Uterus (tissue), 4 donors: ENCODE results near the gene WDR49. TPM values are rescaled to one million over a fixed set of nuclear protein-coding genes. Genes with fewer than 3 reads are reported as not detected.

ENCODE experiments used
- DNase-seq, 2 donors: peaks; one replicate each; pipeline ENCODE4 v3.0.0-alpha.2; 2019 to 2020
- H3K27ac ChIP-seq, 2 donors: fragments of 200-600 bp; sonication (generic); 1 replicate in 1 of 2; 2 replicates in 1 of 2; pipeline ENCODE4 v1.5.1; 2016 to 2018
- H3K27me3 ChIP-seq, 2 donors: fragments of 200-600 bp; sonication (generic); one replicate each; pipeline ENCODE4 v1.5.1; 2018 to 2019; ENCODE audit warnings: control low read depth in 1 of 2
- H3K36me3 ChIP-seq, 2 donors: fragments of 200-600 bp; sonication (generic); one replicate each; pipeline ENCODE4 v1.5.1; 2019; ENCODE audit warnings: control low read depth in 1 of 2
- H3K4me1 ChIP-seq, 2 donors: fragments of 200-600 bp; sonication (generic); one replicate each; pipeline ENCODE4 v1.5.1; 2018 to 2019; ENCODE audit warnings: control low read depth in 1 of 2
- H3K4me3 ChIP-seq, 2 donors: fragments of 200-600 bp; sonication (generic); 1 replicate in 1 of 2; 2 replicates in 1 of 2; pipeline ENCODE4 v1.5.1; 2018 to 2019; ENCODE audit warnings: mild to moderate bottlenecking in 1 of 2
- H3K9me3 ChIP-seq, 2 donors: fragments of 200-600 bp; sonication (generic); one replicate each; pipeline ENCODE4 v1.5.1; 2019; ENCODE audit warnings: control low read depth in 1 of 2
- POLR2A ChIP-seq, 2 donors: fragments of 450-650 bp; IDR thresholded peaks; one replicate each; pipeline ENCODE4 v1.6.1; 2016; ENCODE audit warnings: antibody characterized with exemption in 2 of 2, mild to moderate bottlenecking in 1 of 2, moderate library complexity in 1 of 2
- intact Hi-C: fragments of 100-400 bp; cut with DNase I; formaldehyde crosslinking; loops from one replicate; pipeline ENCODE4 v1.15.1; 2023; ENCODE audit warnings: low total_unique reads
- total RNA-seq, 4 donors: library from RNA; depleted of rRNA in 3 of 4; stranded (reverse); fragments of >200 nt in 3 of 4; gene quantifications; one replicate each; pipeline versions ENCODE4 v1.1.0 to v1.2.4, GENCODE V29; 2014 to 2023
- TF ChIP-seq, protein P1 (sequence below), 4 experiments: fragments of 200-600 bp in 2 of 4; fragments of 450-650 bp in 2 of 4; sonication (generic) in 2 of 4; IDR thresholded peaks; one replicate each; pipeline ENCODE4 v1.5.1; 2016 to 2019; ENCODE audit warnings: antibody characterized with exemption in 4 of 4, mild to moderate bottlenecking in 2 of 4, moderate library complexity in 1 of 4
- donor health status: DM: yes; HTN: yes; CAD: no.

WDR49 gene
- total RNA-seq, 4 donors from 2014 or later: 1.7 to 23.1 (median 6.5) TPM

DNA sequence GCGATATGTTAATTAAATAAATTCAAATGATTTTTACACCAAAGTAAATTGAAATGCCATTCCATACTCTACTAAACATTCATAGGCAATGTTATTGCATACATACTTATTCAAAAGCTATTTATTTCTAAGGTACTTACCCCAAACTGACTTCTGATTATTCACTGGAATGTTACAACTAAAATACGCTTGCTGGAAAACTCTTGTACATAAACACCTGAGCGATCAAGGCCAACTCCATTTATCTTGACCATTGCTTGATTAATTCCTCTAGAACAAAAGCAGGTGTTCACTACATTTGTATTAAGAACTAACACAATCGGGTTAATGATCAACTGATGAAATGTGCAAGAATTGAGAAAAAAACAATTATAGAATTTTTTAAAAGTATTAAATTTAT lies 179.9 kb downstream of the WDR49 start, which contains the start of gene SERPINI2:
SERPINI2 (minus strand) TSS at position 180 of the 400 bp plus-strand sequence. CDS start 2,208 bp downstream, outside the sequence.
- Histone ChIP-seq H3K4me1 (no peaks in the 10 kb centered on the region), H3K4me3 (no peak within 1 kb of the TSS), H3K27me3 (no peaks in the 10 kb centered on the region), H3K9me3 (no peaks in the 10 kb centered on the region), H3K36me3 (no peaks in the 10 kb centered on the region), H3K27ac (no peak within 1 kb of the TSS)
- intact Hi-C loops: no loop called here
- TF ChIP-seq POLR2A (IDR thresholded peaks at IDR 0.05): no peak
- TF ChIP-seq, protein P1, sequence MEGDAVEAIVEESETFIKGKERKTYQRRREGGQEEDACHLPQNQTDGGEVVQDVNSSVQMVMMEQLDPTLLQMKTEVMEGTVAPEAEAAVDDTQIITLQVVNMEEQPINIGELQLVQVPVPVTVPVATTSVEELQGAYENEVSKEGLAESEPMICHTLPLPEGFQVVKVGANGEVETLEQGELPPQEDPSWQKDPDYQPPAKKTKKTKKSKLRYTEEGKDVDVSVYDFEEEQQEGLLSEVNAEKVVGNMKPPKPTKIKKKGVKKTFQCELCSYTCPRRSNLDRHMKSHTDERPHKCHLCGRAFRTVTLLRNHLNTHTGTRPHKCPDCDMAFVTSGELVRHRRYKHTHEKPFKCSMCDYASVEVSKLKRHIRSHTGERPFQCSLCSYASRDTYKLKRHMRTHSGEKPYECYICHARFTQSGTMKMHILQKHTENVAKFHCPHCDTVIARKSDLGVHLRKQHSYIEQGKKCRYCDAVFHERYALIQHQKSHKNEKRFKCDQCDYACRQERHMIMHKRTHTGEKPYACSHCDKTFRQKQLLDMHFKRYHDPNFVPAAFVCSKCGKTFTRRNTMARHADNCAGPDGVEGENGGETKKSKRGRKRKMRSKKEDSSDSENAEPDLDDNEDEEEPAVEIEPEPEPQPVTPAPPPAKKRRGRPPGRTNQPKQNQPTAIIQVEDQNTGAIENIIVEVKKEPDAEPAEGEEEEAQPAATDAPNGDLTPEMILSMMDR (IDR thresholded peaks at IDR 0.05): no peak
- DNase-seq: no peak

DNA sequence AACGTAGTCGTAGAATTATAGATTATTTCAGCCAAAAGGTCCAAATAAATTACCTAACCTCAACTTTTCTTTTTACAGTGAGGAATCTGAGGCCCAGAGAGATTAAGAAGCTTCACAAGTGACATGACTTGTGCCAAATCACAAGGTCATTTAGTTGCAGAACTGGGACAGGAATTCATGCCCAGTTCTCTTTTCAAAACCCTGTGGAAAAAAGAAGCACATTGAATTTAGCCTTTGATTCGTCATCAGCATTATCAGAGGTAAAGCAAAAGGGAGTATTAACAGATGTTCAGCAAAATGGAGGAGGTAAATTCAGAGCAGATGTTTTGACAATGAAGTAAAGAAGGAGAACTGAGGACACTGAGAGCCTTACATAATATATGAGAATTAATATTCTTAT lies 184.4 kb downstream of the WDR49 start:
- intact Hi-C loops: no loop called here
- DNase-seq: no peak

DNA sequence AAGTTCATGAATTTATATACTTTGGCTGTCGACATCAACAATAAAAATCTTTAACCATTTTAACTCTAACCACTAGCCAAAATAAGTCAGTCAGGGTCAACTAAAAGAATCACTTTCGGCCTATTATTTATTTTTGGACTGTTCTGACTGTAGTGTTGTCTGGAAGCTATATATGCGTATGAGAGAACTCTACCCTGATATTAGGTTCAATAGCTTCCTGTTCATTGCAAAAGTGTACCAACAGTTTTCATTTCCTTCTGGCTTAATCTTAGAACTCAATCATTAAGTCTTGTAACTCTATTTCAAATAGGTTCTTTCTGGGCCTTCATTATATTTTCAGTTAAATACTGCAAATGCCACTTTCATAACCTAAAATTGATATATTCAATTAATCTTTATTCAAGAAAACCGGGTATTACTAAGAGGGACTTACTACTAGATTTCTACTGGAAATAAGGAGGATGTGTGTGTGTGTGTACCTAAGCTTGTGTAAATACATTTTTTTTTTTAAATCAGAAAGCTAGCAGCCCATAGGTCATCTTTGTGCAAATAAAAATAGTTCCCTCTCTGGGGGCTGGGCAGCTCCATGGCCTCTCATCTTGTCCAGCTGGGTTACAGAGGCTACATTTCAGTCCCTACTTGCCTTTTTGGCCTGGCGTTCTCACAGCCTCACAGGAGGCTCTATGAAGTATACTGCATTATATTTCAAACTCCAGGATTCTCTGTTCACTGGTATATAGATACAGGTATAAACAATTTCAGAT lies 185.7 kb downstream of the WDR49 start:
- Histone ChIP-seq H3K36me3 (no peaks in the 10 kb centered on the region), H3K27me3 (no peaks in the 10 kb centered on the region), H3K4me1 (no peaks in the 10 kb centered on the region), H3K4me3 (no peak overlapping the region), H3K27ac (no peak overlapping the region), H3K9me3 (no peaks in the 10 kb centered on the region)
- intact Hi-C loops: no loop called here
- DNase-seq: no peak
- TF ChIP-seq, protein P1 (IDR thresholded peaks at IDR 0.05): no peak
- no peak for TF ChIP-seq POLR2A (IDR thresholded peaks at IDR 0.05)

More for the DNA sequence above, 184.4 kb downstream of the WDR49 start:
- no peak for TF ChIP-seq POLR2A (IDR thresholded peaks at IDR 0.05)
- TF ChIP-seq, protein P1 (IDR thresholded peaks at IDR 0.05): no peak
- H3K4me1 ChIP-seq: no peaks in the 10 kb centered on the region
- no peak overlapping the region for H3K27ac ChIP-seq
- no peak overlapping the region for H3K4me3 ChIP-seq
- no peaks in the 10 kb centered on the region for H3K27me3 ChIP-seq
- H3K9me3 ChIP-seq: no peaks in the 10 kb centered on the region
- H3K36me3 ChIP-seq: no peaks in the 10 kb centered on the region

DNA sequence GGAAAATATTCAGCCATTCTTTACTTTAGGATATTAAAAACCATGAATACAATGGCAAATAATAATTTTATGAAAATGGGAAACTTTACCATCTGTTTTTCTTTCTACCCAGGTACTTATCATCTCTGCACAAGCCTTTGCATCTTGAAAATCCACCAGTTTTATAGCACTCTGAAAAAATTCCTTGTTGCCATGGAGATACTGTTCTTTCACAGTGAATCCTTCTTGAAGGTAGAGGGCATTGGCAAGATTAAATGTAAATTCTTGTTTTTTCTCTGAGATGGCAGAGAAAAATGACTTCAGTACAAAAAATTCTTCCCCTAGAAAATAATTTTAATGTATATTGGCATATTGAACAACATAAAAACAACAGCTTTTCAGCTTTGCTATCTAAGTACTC lies 186.8 kb downstream of the WDR49 start:
- no peak for DNase-seq
- Histone ChIP-seq H3K27me3 (no peaks in the 10 kb centered on the region), H3K9me3 (no peaks in the 10 kb centered on the region), H3K4me3 (no peak overlapping the region), H3K36me3 (no peaks in the 10 kb centered on the region), H3K27ac (no peak overlapping the region), H3K4me1 (no peaks in the 10 kb centered on the region)
- no peak for TF ChIP-seq POLR2A (IDR thresholded peaks at IDR 0.05)
- TF ChIP-seq, protein P1 (IDR thresholded peaks at IDR 0.05): no peak
- intact Hi-C loops: no loop called here

DNA sequence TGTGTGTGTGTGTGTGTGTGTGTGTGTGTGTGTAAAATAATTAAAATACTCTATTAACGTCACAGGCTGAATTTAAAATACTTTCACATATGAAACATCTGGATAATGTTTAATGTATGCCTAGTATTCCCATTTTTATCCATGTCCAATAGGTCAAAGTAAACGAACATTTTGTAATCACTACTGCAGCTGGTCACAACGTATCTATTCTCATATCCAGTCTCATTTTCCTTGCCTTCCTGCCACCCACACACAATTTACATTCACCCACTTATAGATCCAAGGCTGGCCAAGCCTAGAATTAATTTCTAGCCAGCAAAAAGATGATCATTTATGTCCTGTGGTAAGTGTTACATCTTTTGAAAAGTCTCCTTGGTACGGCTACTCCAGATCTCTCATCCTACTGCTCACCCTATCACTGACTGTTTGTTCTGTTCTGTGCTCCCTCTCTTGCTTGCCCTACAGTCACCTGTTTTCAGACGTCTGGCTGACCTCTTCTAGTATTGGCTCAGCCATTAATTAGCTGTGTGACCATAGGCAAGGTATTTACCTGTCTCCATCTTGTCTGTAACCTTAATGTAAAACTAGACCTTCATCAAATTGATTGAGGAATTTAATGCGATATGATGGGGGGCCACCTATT lies 197.5 kb downstream of the WDR49 start:
- Histone ChIP-seq H3K4me3 (no peak overlapping the region), H3K36me3 (no peaks in the 10 kb centered on the region), H3K27me3 (no peaks in the 10 kb centered on the region), H3K9me3 (no peaks in the 10 kb centered on the region), H3K27ac (no peak overlapping the region), H3K4me1 (no peaks in the 10 kb centered on the region)
- no peak for TF ChIP-seq POLR2A (IDR thresholded peaks at IDR 0.05)
- TF ChIP-seq, protein P1 (IDR thresholded peaks at IDR 0.05): no peak
- no peak for DNase-seq
- intact Hi-C loops: no loop called here
